SH-SY5Y (cell line): ENCODE data around the gene CNTFR.

Experiments
- GATA2 ChIP-seq: IDR thresholded peaks from 2 replicates; pipeline ENCODE4 v1.6.1; 2011; ENCODE audit warnings: mild to moderate bottlenecking, low read depth, low read length
- GATA3 ChIP-seq: IDR thresholded peaks from 2 replicates; pipeline ENCODE4 v1.6.1; 2011; ENCODE audit warnings: low read depth, mild to moderate bottlenecking, low read length, moderate library complexity

CNTFR gene

GRCh38 chr9:34627716-34628655 lies 38.5 kb upstream of the CNTFR start:
- no peak for TF ChIP-seq GATA2
- TF ChIP-seq GATA3, result no peak

- TF ChIP-seq GATA2 (no peak), GATA3 (no peak)
These were observed 35.6 kb upstream of the CNTFR start for GRCh38 chr9:34625186-34625486.

GRCh38 chr9:34624475-34625185 lies 35.1 kb upstream of the CNTFR start:
- TF ChIP-seq GATA2 (no peak), GATA3 (no peak)

GRCh38 chr9:34623374-34624235 lies 34.1 kb upstream of the CNTFR start:
- no peak for TF ChIP-seq GATA3
- no peak for TF ChIP-seq GATA2

GRCh38 chr9:34620061-34620994 lies 30.8 kb upstream of the CNTFR start, which contains the start of gene DCTN3:
DCTN3 (minus strand) TSS chr9:34620495; CDS start chr9:34620464, 31 bp downstream.
- TF ChIP-seq GATA3 (no peak), GATA2 (no peak)

- TF ChIP-seq GATA3, result no peak; the same call in 1 of the 2 replicates
- peak; percentile 90 for TF ChIP-seq GATA2
These were observed 25.6 kb upstream of the CNTFR start for GRCh38 chr9:34615132-34615531.

- TF ChIP-seq GATA3 (no peak), GATA2 (no peak)
These were observed 23.4 kb upstream of the CNTFR start for GRCh38 chr9:34612788-34613390.

GRCh38 chr9:34611811-34612787 lies 22.6 kb upstream of the CNTFR start, which contains the start of gene RPP25L:
RPP25L (minus strand) TSS chr9:34612097; CDS start chr9:34611296, 801 bp downstream.
- TF ChIP-seq GATA2, result no peak
- no peak for TF ChIP-seq GATA3

GRCh38 chr9:34611251-34611810 lies 21.8 kb upstream of the CNTFR start:
- TF ChIP-seq GATA2, result no peak
- TF ChIP-seq GATA3, result no peak

GRCh38 chr9:34610434-34611206 lies 21.1 kb upstream of the CNTFR start:
- TF ChIP-seq GATA2 (no peak), GATA3 (no peak)

- TF ChIP-seq GATA3, result no peak
- TF ChIP-seq GATA2, result no peak
These were observed 17.8 kb upstream of the CNTFR start for GRCh38 chr9:34607331-34607730.
